ENCODE measurements around the gene ADAMTS10.

- TF ChIP-seq EP300 (IDR thresholded peaks at IDR 0.05; ENCODE audit: low read depth) (no peak), POLR2A (IDR thresholded peaks at IDR 0.05) (no peak), CTCF (IDR thresholded peaks at IDR 0.05) (peak; percentile 44 to 55 (median 50)), POLR2AphosphoS5 (IDR thresholded peaks at IDR 0.05) (no peak)
Measured at GRCh38 chr19:8641908-8642547, 31.5 kb upstream of the ADAMTS10 start.
